GM18951 (cell line): Measurements from ENCODE around the gene EDN3.
"Not testable (repeated sequence)": the region's sequence is repeated elsewhere in the genome, so short reads cannot be mapped to it uniquely, and the experiment has no call there.

Source experiments
- POLR2A ChIP-seq: IDR thresholded peaks from 4 replicates; pipeline ENCODE4 v1.6.1; 2011; ENCODE audit warnings: mild to moderate bottlenecking; ENCODE audit not compliant: insufficient read length, insufficient read depth; ENCODE audit errors: extremely low read depth
- in situ Hi-C: fragments of 300-500 bp; cut with MboI; formaldehyde crosslinking; loops from one replicate; pipeline ENCODE4 v1.12.0; 2022; ENCODE audit warnings: low sequenced_read_pairs, mixed read lengths, inconsistent platforms; ENCODE audit not compliant: unreplicated experiment

EDN3 gene

DNA sequence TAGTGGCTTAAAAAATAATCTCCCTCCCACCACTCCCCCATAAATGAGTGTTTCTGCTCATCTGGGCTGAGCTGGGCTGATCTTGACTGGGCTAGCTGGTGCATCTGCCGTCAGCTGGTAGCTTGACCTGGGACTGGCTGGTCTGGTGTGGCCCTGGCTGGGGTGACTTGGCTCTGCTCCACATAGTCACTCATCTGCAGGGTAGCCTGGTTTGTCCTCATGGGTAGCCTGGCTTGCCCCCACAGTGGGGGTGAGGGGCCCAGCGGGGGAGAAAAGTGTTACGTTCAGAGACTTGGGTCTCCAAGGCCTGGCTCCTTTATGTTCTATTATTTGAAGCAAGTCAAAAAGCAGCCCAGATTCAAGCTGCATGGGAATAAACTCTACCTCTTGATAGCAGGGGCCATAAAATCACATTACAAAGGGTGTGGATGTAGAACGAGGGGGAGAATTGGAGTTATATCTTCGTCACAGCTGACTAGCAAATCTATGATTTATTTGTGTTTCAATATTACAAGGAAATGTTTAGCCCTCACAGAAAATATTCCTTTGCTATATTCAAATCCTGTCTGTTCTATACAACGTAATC lies 32.9 kb downstream of the EDN3 start:
- no peak for TF ChIP-seq POLR2A
- in situ Hi-C loops: no loop called here

GRCh38 chr20:59333951-59334350 lies 33.5 kb downstream of the EDN3 start:
- in situ Hi-C loops: no loop called here
- TF ChIP-seq POLR2A: no peak

DNA sequence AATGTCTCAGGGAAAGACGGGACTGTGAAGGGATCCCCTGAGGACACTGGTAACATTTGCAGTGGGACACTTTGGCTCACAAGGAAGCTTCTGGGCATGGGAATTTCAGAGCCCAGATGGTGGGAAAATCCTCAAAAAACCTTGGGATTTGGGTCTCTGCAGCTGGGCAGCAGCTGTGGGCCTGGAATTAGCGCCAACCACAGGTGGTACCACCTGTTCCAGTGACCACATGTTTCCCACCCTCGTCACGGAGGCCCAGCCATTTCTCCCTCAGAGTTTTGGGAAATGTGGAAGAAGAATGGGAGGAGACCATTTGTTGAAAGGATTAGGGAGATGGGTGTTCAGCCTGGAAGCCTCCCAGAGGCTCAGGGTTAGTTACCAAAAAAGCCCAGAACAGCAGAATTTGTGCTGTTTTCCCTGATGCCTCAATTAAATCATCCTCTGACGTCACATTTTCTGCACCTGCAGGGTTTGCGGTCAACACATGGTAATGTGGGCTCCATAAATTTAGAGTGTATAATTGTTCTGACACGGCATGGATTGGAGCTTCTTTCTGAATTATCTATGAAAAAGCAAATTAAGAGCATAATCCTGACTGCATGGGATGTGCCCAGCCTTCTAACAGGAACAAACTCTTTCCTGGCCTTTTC lies 34.4 kb downstream of the EDN3 start:
- in situ Hi-C loops: no loop called here
- TF ChIP-seq POLR2A: no peak

GRCh38 chr20:59335377-59335776 lies 35.0 kb downstream of the EDN3 start:
- in situ Hi-C loops: no loop called here

DNA sequence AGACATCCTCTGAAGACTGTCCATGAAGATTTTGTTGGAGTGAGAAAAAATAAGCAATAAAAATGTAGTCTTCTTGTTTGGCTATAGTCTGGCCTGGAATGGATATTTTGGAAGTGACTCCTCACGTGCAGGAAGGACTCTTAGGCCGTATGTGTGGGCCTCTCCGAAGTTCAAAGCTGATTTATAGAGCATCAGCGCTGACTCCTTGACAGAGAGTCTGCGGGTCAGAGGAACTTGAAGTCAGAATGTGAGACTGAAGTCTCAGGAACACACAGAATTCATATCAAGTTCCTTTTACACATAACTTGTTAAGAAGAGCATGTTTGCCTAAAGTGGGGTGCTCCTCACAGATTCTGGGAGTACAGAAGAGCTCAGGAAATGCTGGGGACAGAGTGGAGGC lies 36.1 kb downstream of the EDN3 start:
- in situ Hi-C loops: no loop called here
- TF ChIP-seq POLR2A: no peak

More at GRCh38 chr20:59335377-59335776, 35.0 kb downstream of the EDN3 start:
- TF ChIP-seq POLR2A: no peak

DNA sequence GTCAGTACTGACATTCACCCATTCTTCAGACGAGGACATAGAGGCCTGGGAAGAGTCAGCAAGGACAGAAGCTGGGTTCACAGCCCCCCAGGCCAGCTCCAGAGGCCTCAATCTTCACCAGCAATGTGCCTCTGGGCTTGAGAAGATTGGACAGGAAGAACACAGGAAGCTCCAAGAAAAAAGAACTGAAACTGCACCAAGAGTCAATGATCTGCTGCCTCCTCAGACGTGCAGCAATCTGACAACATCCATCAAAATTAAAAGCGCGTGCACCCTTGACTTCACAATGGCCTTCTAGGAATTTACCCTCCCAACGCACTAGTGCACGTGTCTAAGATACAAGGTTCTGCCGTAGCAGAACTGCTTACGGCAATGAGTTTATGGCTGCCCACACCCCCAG lies 38.0 kb downstream of the EDN3 start:
- in situ Hi-C loops: not testable (repeated sequence)

DNA sequence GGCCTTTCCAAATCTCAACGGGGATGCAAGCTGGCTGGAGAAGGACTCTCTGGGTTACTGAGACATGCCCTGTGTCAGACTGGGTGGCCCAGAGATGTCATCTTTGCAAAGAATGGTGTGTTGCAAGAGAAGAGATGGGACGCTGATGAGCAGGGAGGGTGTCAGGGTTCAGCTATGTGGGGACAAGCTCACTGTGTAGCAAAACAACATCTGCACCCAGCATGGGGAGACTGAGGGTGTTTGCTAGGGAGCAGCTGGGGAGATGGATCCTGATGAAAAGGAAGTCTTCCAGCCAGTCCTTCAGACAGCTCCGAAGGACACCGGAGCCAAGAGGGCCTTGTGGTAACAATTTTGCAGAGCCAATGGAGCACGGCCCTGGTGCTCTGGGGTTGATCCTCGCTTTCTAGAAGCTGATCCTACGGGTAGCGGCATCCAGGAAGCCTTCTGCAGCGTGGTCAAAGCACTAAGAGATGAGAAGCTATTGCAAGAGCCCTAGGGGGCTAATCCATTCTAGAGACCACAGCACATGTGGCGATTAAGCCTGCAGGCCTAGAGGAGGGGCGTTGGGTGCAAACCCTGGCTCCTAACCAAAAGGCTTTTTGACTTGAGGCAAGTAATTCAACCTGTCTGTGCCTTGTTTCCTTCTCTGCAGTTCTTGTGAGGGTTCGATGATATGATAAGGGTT lies 39.9 kb downstream of the EDN3 start:
- in situ Hi-C loops: no loop called here
- no peak for TF ChIP-seq POLR2A

DNA sequence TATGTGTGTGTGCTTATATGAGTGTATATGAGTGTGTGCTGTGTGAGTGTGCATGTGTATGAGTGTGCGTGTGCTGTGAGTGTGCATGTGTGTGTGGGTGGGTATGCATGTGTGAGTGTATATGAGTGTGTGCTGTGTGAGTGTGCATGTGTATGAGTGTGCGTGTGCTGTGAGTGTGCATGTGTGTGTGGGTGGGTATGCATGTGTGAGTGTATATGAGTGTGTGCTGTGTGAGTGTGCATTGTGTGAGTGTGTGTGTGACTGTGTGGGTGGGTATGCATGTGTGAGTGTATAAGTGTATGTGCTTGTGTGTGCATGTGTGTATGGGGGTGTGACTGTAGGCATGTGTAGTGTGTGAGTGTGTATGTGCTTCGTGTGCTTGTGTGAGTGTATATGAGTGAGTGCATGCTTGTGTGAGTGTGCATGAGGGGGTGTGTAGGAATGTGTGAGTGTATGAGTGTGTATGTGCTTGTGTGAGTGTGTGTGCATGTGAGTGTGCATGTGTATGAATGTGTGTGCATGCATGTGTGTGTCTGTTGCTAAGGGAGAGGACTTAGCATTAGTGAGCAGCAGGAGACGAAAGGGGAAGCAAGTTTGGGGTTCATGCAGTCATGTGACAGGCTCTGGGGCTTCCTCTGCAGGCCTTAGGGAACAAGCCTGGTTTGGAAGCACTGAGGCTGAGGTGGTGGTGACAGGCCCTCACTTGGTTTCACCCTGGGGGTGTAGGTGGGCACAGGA lies 41.0 kb downstream of the EDN3 start:
- in situ Hi-C loops: not testable (repeated sequence)

DNA sequence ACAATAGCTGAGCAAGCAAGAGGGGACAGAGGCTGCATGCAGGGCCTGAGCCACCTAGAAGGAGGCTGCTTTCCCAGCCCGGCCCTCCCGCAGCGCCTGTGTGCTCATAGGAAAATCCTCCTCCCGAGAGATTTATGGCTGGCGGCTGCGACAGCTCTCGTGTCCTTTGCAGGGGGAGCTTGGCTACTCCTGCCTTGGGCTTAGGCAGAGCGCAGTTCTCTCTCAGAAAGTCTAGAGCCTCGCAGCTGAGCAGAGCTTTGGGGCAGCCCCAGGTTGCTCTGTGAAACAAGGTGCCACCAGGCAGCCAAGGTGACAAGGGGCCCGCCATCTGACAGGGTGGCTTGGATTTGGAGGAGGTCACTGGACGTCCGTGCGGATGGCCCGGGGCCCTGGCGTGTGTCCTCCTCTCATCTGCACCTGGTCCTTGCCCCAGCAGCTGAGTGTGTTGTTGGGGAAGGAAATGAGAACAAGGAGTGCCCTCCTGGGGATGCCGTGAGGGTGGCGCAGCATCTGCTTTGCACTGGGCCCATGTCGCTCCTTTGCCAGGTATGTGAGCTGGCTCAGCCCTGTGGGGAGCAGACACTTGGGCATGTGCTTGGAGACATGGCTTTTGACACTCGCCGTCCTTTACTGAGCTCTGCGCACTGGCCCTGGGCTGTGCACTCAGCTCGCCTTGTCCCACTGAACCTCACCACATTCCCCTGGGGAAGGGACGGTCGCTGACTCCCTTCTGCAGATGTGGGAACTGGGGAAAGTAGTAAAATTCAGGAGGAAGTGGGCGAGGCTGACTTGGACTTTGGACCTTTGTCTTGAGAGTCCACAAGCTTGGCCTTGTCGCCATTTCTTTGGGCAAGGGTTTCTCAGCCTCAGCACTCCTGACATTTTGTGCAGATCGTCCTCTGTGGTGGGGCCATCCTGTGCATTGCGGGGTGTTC lies 41.9 kb downstream of the EDN3 start:
- no peak for TF ChIP-seq POLR2A
- in situ Hi-C loops: no loop called here

DNA sequence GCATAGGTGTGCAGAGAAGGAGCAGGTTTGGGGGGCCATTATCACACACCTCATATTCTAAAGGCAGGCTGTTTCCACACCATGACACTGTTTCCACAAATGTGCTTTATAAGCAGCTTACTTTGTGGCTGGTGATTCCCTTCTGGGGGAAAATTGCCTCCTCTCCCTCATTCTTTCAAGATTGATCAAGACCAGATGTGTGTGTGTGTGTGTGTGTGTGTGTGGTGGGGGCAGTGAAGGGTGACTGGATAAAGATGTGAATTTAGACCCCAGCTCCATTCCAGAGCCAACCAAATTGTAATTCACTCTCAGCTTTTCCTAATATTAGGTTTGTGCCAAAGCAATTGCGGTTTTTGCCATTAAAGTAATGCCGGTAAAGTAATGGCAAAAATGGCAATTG lies 45.6 kb downstream of the EDN3 start:
- in situ Hi-C loops: no loop called here
- no peak for TF ChIP-seq POLR2A

DNA sequence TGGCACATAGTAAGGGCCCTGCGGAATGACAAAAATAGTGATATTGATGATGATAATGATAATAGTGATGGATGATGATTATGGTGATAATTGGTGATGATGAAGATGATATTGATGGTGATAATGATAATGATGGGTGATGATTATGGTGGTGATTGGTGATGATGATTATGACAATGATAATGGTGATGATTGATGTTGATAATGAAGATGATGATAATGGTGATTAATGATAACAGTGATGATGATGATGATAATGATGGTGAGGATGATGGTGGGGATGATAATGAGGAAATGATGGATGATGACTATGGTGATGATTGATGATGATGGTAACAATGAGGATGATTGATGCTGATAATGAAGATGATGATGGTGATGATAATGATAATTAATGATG lies 48.9 kb downstream of the EDN3 start:
- in situ Hi-C loops: no loop called here

DNA sequence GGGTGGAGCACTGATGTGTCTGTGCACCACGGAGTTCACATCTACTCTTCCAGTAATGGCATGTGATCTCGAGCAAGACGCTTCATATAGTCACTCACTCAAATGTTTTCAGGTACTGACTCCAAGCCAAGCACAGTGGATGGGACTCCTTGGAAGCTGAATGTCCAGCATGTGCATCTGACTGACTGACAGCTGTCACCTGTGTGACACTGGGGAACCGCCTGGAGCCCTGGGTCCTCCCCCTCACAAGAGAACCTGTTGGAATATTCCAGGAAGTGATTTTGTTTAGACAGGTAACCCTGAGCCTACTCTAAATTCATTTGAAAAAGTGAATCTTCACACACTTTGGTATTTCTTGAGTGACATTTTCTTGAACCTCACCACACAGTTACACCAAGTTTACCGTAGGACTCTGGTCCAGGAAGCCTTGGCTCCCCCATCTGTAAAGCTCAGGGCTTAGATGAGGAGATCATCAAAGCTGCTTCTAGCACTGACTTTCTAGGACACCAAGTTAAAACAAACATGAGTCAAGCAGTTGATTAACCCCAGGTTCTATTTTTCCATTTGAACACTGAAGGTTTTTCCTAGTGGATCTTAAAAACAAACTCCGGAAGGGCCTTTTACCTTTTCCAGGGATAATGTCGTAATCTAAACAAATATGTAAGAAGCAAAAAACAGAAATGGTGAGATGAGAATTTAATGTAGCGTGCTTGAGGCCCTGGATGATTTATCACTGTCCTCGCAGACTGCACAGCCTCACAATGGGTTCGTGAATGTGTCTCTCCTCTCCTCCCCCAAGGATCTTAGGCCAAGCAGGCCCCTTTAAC lies 50.1 kb downstream of the EDN3 start:
- no peak for TF ChIP-seq POLR2A
- in situ Hi-C loops: no loop called here

More for the DNA sequence above, 48.9 kb downstream of the EDN3 start:
- TF ChIP-seq POLR2A: no peak
